Measurements from ENCODE around the gene SERTM1. TPM values are rescaled to one million over a fixed set of nuclear protein-coding genes. Genes with fewer than 3 reads are reported as not detected.

The SERTM1 gene
- total and polyA plus RNA-seq, 2 of the 4 experiments (the other 2 are of a cell fraction) = not detected

DNA sequence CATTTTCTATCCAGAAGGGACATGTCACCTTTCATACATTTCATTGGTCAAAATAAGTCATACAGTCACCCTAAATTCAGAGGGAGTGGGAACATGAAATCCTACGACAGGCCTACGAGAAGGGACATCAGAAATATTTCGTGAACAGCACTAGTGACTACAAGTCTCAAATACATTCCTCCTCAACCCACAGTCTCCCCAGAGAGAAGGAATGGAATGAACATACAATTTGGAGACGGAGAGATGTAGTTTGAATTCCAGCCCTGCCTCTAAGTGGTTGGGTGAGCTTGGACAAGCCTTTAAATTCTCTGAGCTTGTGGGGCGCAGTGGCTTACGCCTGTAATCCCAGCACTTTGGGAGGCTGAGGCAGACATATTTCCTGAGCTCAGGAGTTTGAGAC lies 9.9 kb downstream of the SERTM1 start:
- H4K91ac ChIP-seq (ENCODE audit: insufficient read depth, low read depth, low read length) = no peak overlapping the region
- no peak overlapping the region for H4K8ac ChIP-seq (ENCODE audit: low read depth in 2 of 2, low read length in 2 of 2)
- DNase-seq (no peak), ATAC-seq (ENCODE audit: low read depth) (no peak)
- H3K4me3 ChIP-seq (ENCODE audit: insufficient read depth, low read depth, low read length) = no peak overlapping the region
- H3K27ac ChIP-seq (ENCODE audit: insufficient read depth, low read length) = no peak overlapping the region
- no peak overlapping the region for H3K23ac ChIP-seq (ENCODE audit: low read depth, low read length)
- 82% methylated on average over 3 of the region's 6 CpGs; no CpG with 5 or more reads in 1 of the 2 experiments for WGBS, 2 experiments (ENCODE audit: extremely low coverage in 2 of 2, insufficient read length in 1 of 2)
- no peak overlapping the region for H3K18ac ChIP-seq (ENCODE audit: low read depth, low read length)
- no peaks in the 10 kb centered on the region for H4K20me1 ChIP-seq (ENCODE audit: insufficient read depth, low read length)
- H3K56ac ChIP-seq (ENCODE audit: extremely low read depth, insufficient read depth, low read length) = no peak overlapping the region
- no peak overlapping the region for H2AK5ac ChIP-seq (ENCODE audit: low read depth, low read length)
- intact Hi-C loops (cut with micrococcal nuclease) = no loop called here
- dilution Hi-C loops (cut with HindIII; ENCODE audit: low sequenced_read_pairs, unreplicated experiment) = no loop called here
- in situ Hi-C loops (cut with MboI; ENCODE audit: low sequenced_read_pairs) = no loop called here
- no peak overlapping the region for H3K9ac ChIP-seq (ENCODE audit: low read depth, low read length)
- H2BK15ac ChIP-seq (ENCODE audit: low read depth, low read length) = no peak overlapping the region
- H3K4me2 ChIP-seq (ENCODE audit: low read depth, low read length) = no peak overlapping the region
- no TSS peak for BruUV-seq (replicated peaks)
- no peak overlapping the region for H2BK120ac ChIP-seq (ENCODE audit: low read depth, low read length)
- ChIA-PET POLR2A (ENCODE audit: unreplicated experiment) (no interaction called here), CTCF (no interaction called here)
- TF ChIP-seq CEBPB (IDR thresholded peaks at IDR 0.05; ENCODE audit: low read depth, low read length) (no peak), MAFK (IDR thresholded peaks at IDR 0.05; ENCODE audit: low read depth, low read length) (no peak), FOS (IDR thresholded peaks at IDR 0.05; ENCODE audit: low read depth, low read length) (no peak), CHD1 (IDR thresholded peaks at IDR 0.05; ENCODE audit: low read depth, low read length) (no peak), RAD21 (IDR thresholded peaks at IDR 0.05; ENCODE audit: low read length) (no peak), RFX5 (IDR thresholded peaks at IDR 0.05; ENCODE audit: low read depth, low read length) (no peak), NFE2L2 (IDR thresholded peaks at IDR 0.05; ENCODE audit: low read depth, low read length) (no peak), RCOR1 (IDR thresholded peaks at IDR 0.05; ENCODE audit: insufficient replicate concordance, low read length) (no peak), BHLHE40 (IDR thresholded peaks at IDR 0.05; ENCODE audit: low read depth, low read length) (no peak), MAZ (IDR thresholded peaks at IDR 0.05; ENCODE audit: borderline replicate concordance, low read depth, low read length) (no peak), MXI1 (IDR thresholded peaks at IDR 0.05; ENCODE audit: borderline replicate concordance, low read depth, low read length) (no peak), POLR2A (IDR thresholded peaks at IDR 0.05; ENCODE audit: low read depth, low read length) (no peak)
- TF ChIP-seq, protein P1, sequence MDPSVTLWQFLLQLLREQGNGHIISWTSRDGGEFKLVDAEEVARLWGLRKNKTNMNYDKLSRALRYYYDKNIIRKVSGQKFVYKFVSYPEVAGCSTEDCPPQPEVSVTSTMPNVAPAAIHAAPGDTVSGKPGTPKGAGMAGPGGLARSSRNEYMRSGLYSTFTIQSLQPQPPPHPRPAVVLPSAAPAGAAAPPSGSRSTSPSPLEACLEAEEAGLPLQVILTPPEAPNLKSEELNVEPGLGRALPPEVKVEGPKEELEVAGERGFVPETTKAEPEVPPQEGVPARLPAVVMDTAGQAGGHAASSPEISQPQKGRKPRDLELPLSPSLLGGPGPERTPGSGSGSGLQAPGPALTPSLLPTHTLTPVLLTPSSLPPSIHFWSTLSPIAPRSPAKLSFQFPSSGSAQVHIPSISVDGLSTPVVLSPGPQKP (IDR thresholded peaks at IDR 0.05; ENCODE audit: borderline replicate concordance, low read depth, low read length) = no peak
- TF ChIP-seq, protein P2, sequence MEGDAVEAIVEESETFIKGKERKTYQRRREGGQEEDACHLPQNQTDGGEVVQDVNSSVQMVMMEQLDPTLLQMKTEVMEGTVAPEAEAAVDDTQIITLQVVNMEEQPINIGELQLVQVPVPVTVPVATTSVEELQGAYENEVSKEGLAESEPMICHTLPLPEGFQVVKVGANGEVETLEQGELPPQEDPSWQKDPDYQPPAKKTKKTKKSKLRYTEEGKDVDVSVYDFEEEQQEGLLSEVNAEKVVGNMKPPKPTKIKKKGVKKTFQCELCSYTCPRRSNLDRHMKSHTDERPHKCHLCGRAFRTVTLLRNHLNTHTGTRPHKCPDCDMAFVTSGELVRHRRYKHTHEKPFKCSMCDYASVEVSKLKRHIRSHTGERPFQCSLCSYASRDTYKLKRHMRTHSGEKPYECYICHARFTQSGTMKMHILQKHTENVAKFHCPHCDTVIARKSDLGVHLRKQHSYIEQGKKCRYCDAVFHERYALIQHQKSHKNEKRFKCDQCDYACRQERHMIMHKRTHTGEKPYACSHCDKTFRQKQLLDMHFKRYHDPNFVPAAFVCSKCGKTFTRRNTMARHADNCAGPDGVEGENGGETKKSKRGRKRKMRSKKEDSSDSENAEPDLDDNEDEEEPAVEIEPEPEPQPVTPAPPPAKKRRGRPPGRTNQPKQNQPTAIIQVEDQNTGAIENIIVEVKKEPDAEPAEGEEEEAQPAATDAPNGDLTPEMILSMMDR (conservative IDR thresholded peaks at IDR 0.05; ENCODE audit: low read depth, low read length) = no peak
- TF ChIP-seq, protein P3, sequence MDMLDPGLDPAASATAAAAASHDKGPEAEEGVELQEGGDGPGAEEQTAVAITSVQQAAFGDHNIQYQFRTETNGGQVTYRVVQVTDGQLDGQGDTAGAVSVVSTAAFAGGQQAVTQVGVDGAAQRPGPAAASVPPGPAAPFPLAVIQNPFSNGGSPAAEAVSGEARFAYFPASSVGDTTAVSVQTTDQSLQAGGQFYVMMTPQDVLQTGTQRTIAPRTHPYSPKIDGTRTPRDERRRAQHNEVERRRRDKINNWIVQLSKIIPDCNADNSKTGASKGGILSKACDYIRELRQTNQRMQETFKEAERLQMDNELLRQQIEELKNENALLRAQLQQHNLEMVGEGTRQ (IDR thresholded peaks at IDR 0.05; ENCODE audit: low read depth, low read length) = no peak
- H2BK5ac ChIP-seq (ENCODE audit: low read depth, low read length, poor library complexity, severe bottlenecking) = no peak overlapping the region
- H3K9me1 ChIP-seq (ENCODE audit: insufficient read depth, low read length) = no peaks in the 10 kb centered on the region
- no peak overlapping the region for H2AFZ ChIP-seq (replicated peaks; ENCODE audit: low read length, poor library complexity)
- no peaks in the 10 kb centered on the region for H3K27me3 ChIP-seq (ENCODE audit: control insufficient read depth, insufficient read depth, low read length)
- H3K4ac ChIP-seq (ENCODE audit: low read depth, low read length) = no peak overlapping the region
- no peak overlapping the region for H4K5ac ChIP-seq (ENCODE audit: low read depth, low read length)
- H2AK9ac ChIP-seq (replicated peaks; ENCODE audit: low read depth, low read length, poor library complexity) = no peak overlapping the region
- no peaks in the 10 kb centered on the region for H3K9me3 ChIP-seq (ENCODE audit: control insufficient read depth, insufficient read depth, low read length)
- H3K4me1 ChIP-seq (ENCODE audit: control insufficient read depth, insufficient read depth, low read length) = no peaks in the 10 kb centered on the region
- no peaks in the 10 kb centered on the region for H3K79me1 ChIP-seq (ENCODE audit: low read depth in 1 of 2, low read length in 2 of 2)
- no peak overlapping the region for H2BK20ac ChIP-seq (ENCODE audit: low read depth, low read length)
- H3K36me3 ChIP-seq (ENCODE audit: control insufficient read depth, insufficient read depth, low read length) = no peaks in the 10 kb centered on the region
- H3K14ac ChIP-seq (replicated peaks; ENCODE audit: low read depth, low read length) = no peak overlapping the region

Measured in IMR-90 (cell line).